Left renal cortex interstitium (tissue), 4 donors: Measurements from ENCODE around the gene PDZRN4. TPM values are rescaled to one million over a fixed set of nuclear protein-coding genes. Genes with fewer than 3 reads are reported as not detected.
A peak's percentile ranks its signal among the peaks of the same experiment; 100 is the strongest.
"Not testable (repeated sequence)": the region's sequence is repeated elsewhere in the genome, so short reads cannot be mapped to it uniquely, and the experiment has no call there.

Experiments used
- DNase-seq, 4 donors: peaks; one replicate each; pipeline ENCODE4 v3.0.0-alpha.2; 2013; ENCODE audit warnings: low read depth in 4 of 4, low spot score in 2 of 4, missing footprints in 1 of 4
- polyA plus RNA-seq, 4 donors: library from polyadenylated mRNA; unstranded; fragments of 120-200 nt; gene quantifications; one replicate each; pipeline ENCODE4 v1.2.1, GENCODE V29; 2013; ENCODE audit not compliant: insufficient read length in 4 of 4

The PDZRN4 gene
- polyA plus RNA-seq, 4 donors, result 3.5 to 6.2 (median 5.6) TPM

DNA sequence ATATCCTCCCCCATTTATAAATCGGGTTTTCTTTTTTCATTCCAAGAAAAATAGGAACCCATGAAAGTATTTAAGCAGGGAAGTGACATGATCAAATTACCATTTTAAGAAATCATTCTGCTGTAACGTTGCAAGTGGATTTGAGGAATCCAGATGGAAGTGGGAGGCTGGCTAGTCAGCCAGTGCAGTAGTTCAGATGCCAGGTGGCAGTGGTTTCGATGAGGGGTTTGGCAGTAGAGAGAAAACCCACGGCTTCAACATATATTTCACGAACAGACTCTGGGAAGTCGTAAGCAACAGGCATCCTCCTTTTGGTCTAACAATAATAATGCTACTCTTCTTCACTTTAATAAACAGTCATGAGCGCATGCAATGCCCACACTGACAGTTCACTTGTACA lies 25.0 kb downstream of the PDZRN4 start:
- no peak for DNase-seq

DNA sequence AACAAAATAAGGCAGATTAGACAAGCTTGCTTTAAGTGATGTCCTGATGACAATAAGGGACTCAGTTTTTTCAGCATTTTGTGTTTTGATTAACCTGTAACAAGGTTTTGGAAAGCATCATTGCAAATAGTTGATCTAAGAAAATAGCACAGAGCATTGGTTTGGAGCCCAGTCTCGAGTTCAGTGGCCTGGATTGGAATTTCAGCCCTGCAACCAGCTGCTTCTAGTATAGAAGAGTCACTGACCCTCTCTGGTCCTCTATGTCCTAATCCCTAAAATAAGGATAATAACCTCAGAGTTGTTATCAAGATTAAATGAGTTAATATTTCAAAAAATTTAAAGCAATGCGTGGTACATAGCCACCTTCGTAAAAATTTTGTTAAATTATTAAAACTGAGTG lies 25.5 kb downstream of the PDZRN4 start:
- no peak for DNase-seq

DNA sequence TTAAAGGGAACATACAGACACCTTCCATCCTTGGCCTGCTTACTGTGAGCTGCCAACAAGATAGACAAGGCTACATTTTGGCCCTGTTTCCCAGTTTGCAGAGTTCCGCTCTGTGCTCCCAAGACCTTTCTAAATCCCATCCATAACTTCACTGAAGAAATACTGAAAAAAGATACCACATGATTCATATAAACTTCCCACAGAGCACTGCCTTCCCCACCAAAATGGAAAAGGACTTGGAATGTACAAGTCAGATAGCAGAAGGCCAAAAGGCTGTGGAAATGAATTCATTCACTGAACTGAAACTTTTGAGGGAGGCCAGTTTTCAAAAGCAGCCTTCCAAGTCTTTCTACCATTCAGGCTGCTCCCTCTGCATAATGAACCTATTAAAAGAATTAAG lies 29.6 kb downstream of the PDZRN4 start:
- no peak for DNase-seq

DNA sequence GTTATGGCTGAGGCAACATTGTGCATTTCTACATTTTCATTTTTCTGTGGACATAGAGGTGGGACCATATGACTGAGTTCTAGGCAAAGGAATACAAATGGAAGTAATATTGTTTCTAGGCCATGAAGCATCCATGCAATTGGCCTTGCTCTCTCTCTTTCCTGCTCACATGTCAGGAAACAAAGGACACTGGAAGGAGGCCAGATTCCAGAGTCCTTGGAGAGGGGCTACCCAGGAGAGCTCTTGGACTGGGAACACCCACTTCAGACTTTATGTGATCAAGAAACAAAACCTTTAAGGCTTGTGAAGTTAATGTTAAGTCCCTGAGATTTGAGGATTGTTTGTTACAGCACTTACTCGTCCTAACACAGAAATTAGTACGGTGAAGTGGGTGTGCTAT lies 32.8 kb downstream of the PDZRN4 start:
- no peak for DNase-seq

DNA sequence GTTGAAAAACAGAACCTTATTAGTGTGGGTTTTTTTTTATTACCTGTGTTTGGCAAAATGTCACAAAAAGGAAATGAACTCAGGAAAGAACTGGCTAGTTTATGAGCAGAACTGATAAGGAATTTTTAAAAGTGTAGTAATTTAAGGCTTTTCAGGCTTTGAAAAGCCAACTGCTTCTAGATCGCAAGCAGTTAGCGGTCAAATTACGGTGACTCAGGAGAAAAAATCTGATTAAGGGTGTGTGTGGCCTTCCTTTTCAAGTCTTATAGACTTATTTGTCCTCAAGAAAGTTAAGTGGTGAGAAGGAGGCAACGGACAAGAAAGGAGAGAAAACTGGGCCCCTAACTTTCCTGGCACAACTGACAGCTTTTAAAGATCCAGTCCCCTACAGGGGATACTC lies 33.4 kb downstream of the PDZRN4 start:
- no peak for DNase-seq

DNA sequence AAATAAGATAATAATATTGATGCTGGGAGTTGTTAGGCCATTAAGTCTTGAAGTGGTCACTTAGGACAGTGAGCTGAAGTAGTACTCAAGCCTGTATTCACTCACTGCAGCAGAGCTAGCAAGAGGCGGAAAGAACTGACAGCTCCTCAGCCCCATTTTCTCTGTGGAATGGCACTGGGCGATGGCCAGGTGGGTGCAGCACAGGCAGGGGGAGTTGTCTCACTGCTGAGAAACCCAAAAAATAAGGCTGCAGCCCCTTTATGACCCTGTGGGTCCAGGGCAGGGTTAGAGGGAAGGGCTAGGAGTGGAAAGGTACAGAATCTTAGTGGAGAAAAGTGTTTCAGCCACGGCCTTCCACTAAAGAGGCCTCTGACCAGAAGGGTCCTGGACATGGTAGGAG lies 35.5 kb downstream of the PDZRN4 start:
- DNase-seq, result no peak

DNA sequence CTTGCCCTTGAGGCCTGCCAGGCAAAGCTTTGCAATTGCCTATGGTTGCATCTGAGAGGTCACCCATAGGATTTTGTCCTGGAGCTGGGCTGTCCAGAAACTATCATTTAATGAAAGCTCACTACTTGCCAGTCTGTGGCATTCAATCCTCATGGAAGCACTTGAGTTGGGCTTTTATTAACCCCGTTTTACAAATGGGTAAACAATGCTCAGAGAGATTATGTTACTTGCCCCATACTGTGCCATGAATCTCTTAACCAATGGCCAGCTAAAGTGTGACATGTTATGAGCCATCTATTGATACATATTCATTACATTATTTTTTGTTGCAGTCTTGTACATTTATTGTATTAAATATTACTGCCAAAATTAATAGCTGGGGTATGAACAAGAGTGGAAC lies 35.9 kb downstream of the PDZRN4 start:
- DNase-seq, result no peak

DNA sequence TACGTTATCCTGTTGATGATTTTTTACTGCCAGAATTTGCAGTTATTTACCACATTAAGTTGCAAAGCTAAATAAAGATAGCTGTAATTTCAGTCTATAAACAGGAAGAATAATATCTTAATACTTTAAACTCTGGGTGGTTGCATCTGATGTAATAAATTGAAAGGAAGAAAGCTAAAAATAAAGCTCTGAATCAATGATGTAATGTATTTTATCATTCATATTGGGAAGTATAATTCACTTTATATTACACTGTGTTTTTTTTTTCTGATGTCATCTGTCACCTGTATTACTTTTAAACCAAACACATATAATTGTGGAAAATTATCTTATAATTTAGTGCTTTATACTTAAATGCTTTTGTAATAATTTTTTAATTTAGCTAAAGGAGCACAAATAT lies 37.1 kb downstream of the PDZRN4 start:
- DNase-seq, result no peak

DNA sequence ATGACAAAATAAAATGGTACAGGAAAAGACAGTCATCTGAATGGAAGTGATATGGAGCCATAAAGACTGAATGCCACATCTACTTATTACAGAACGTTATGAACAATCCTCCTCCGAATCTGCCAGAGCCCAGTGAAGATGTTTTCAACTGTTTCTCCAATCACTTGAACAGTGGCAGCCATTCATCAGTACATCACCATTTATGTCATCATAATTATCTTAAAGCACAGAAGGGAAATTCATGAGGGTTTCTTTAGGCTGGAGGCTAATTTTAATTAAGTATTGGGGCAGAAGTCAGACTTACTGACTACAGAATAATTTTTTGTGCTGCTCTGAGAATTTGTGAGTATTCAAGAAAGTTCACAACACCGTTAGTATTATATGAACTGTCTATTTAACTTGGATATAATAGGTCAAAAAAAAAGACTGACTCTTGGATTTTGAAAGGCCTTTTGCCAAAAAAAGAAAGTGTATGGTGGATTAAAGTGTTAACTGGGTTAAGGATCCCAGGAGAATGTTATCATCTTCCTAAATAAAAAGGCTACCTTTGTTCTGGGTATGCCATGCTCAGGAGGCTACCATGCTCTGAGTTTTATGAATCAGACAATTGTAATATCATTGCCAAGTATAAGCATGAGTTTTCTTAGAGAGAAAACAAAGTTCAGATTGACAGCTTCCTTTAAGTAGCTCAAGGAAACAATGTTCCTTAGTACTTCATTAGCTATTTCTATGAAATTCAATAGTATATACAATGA lies 40.1 kb downstream of the PDZRN4 start:
- no peak for DNase-seq

DNA sequence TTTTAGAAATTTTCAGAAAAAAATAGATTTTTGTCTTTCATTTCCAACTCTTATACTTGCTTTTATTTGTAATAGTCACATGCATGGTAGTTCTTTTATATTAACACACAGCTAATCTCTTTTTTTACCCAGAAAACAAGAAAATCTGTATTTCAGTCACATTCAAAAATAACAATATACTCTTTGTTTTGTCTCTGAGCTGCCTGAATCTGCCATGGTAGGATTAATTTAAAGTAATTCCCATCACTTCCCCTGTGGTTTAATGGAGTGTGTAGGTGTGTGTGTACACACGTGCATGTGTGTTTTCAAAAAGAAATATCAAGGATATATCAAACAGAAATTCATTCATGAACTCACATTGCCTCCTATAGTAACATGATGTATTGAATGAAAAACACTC lies 42.6 kb downstream of the PDZRN4 start:
- no peak for DNase-seq

DNA sequence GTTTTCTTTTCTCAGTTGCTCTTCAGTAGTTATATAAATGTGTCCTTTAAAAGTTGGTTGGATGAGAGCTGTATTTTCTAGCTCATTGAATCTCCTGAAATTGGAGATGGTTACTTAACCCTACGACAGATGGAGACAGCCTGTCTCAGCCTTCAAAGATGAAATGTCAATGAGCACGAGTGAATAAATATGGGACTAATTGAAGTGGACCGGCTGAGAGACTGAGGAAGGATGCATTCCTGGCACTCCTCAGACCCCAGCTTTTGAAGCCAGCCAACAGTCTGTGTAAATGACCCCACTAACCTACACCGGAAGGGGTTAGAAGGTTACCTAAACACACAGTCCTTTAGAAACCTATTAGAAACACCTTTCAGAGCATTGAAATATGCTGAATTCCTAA lies 46.6 kb downstream of the PDZRN4 start:
- peak in 1 of 4 donors; percentile 34 for DNase-seq

DNA sequence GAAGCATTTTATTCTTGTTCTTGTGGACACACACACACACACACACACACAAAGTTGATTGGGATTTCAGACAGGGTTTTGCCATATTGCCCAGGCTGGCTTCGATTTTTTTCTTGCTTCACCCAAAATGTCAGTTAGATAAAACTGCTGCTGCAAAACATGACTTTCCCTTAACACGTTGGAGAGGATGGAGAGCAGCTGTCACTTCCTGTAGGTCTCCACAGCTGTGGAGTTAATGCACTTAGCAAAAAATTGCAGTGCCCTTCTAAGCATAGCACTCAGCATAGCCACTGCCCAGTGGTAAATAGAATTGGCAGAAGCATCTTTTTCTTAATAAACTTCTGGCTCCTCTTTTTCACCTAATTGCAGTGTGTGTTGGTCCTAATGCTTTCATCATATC lies 54.5 kb downstream of the PDZRN4 start:
- DNase-seq, result no peak

DNA sequence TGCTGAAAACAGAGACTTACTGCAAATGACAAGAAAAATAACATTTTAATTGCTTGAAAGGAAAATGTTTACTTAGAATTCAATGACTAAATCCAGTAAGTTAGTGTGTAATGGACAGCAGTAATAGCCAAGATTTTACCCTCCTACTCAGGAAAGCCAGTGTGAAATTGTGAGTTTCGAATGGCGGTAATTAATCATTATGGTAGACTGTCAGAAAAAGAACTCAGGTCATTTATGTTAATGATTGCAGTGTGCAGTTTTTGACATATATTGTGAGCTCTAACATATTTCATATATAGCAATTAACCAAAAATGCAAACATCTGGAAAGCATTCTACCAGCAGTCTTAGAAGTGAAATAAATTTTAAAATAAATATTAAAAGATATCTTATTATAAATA lies 60.3 kb downstream of the PDZRN4 start:
- peak in 1 of 4 donors; percentile 16 for DNase-seq

DNA sequence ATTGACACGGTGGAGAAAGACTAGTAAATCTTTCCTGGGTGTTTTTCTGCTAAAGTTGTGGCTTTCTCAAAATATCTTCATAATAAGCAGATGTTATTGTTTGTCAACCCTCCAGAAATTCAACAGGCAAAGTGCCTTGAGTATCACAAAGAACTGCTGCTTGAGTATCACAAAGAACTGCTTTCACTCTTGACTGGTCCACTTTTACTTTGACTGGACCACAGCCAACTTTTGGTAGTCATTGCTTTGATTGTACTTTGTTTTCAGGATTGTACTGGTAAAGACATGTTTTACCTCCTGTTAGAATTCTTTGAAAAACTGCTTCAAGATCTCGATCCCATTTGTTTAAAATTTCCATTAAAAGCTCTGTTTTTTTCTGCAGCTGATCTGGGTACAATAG lies 62.6 kb downstream of the PDZRN4 start:
- DNase-seq, result no peak

DNA sequence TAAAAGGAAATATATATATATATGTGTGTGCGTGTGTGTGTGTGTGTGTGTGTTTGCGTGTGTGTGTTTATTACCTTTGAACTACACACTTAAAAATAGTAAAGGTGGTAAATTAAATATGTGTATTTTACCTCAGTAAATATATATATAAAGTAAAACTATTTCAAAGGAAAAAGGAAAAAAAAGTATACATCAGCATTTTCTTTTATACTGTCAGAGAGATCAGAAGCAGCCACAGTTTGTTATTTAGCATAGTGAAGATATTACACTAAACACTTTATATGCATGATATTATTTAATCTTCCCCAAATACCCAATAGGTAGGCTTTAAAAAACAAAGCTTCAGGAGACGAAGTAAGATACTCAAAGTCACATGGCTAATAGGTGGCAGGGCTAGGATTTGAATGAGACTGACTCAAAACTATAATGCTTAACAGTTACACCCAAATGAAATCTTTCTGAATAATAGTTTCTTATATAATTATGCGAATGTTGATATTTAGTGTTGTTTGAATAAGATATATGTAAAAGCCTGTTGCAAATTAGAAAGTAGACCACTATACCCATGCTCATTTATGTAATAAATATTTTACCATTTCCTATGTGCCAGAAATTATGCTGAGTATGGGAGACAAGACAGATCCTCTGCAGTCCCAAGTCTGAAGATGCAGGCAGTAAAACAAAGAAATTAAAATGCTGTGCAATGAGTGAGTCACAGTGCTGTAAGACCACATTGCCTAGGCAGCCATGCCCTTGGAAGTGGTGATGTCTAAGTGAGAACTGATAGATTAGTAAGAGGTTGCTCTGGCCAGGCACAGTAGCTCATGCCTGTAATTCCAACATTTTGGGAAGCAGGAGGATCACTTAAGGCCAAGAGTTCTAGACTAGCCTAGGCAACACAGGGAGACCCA lies 66.1 kb downstream of the PDZRN4 start:
- no peak for DNase-seq

DNA sequence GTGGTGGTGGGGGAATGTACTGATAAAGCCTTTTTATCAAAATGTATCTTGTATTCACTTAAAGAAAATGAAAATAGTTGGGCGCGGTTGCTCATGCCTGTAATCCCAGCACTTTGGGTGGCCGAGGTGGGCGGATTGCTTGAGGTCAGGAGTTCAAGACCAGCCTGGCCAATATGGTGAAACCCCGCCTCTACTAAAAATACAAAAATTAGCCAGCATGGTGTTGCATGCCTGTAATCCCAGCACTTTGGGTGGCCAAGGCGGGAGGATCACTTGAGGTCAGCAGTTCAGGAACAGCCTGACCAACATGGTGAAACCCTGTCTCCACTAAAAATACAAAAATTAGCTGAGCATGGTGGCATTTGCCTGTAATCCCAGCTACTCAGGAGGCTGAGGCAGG lies 75.1 kb downstream of the PDZRN4 start:
- DNase-seq, result not testable (repeated sequence)

DNA sequence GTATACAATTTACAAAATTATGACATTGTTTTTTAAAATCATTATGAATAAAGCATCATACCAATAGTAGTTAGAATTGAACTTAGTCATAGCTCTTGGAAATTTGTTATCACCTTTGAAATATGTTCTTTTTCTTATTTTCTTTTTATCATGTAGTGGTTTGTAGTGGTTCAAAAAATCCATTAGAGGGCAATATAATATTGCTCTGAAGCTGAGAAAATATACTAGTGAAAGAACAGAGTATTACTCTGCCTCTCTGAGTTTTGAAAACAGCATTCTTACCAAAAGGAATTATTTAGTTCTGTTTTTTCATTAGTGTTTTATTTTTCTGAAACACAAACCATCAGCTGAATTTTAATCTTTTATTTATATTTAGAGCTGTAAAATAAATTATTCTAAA lies 76.2 kb downstream of the PDZRN4 start:
- no peak for DNase-seq

DNA sequence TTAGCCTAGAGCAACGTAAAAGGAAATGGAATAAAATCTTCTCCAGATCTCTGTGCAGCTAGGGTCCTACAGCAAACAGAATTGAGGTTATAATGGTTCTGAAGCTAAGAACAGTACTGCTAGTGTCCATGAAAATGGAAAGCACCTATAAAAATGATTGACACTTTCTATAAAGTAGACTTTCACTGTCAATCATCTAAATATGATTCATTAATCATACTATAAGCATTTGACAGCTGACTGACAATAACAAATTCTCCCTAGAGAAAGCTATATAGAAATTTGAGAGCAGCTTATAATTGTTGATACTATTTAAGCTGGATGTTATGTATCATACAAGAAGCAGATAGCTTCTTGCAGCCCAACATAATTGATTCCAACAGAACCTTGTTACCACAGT lies 80.9 kb downstream of the PDZRN4 start:
- DNase-seq, result no peak

DNA sequence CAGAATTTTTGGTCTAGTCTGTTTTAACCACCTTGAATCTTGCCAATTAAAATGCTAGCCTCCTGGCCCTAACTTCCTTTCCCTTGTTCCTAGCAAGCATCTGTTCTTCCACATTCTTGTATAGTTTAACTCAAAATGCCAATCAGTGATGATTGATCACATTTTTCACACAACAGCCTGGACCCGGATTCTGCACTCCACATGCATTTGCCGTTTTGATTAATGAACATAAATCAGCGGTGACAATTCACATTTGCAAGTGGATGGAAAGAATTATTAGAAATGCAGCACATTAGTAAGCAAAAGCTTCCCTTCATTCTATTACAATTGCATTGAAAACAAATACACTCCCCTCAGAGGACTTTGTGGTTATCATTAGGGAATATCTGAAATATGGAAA lies 83.4 kb downstream of the PDZRN4 start:
- DNase-seq, result no peak

DNA sequence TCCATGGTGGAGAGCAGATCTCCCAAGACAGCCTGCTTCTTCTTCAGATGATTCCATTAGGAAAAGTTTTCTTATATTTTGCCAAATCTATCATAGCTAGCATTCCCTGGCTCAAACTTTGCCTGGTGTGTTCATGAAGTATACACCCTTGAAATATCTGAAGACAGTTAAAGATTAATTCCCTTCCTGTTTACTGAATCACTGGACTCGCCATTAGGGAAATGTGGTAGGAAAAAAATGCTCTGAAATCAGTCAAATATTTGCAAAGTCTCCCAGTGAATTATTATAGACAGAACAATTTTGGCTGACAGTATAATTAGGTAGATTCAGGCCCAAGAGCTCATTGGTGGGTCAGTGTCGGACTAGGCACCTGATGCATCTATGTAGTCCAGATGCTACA lies 86.5 kb downstream of the PDZRN4 start:
- DNase-seq, result no peak

DNA sequence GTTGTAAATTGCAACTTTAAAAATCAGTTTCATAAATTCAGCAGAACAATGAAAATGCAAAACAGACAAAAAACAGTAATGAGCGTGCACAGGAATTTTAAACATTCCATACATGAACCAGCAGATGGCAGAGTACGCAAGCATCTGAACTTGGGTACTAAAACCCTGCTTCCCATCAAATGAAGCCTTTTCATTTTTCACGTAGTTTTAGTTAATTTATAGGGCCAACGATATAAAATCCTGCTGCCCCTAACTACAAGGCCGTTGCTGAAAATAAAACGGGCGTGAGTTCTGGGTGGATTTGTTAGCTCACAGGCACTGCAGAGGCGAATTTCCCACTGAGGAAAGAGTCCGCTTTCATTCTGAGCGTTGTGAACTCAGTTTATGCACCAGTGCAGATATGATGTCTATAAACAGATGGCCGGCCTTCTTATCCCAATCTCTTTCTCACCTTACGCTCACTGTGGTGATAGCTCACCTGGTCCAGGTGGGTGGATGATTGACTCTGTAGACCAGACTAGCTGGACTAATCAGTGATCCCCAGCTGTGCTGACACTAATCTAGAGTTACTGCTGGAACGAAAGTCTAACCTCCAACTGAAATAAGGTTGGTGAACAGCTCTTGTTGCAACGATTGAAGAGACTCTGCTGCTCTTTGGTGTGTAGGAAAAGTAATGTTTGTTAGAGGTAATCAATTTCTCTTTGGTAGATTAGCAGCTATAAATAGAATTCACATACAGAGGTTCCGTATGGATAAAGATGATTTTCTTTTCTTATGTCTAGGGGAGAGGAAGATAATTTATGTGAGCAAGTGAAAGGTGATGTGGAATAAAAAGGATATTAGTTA lies 89.2 kb downstream of the PDZRN4 start:
- no peak for DNase-seq
